ENCODE data around the gene SLC1A5. TPM values are rescaled to one million over a fixed set of nuclear protein-coding genes. Genes with fewer than 3 reads are reported as not detected.
A peak's percentile ranks its signal among the peaks of the same experiment; 100 is the strongest.

SLC1A5 gene
- total RNA-seq (105 and 114 TPM in 2 replicates), polyA plus RNA-seq (114 TPM in 2 replicates), polyA minus RNA-seq (127 and 137 TPM in 2 replicates), Bru-seq, nascent RNA (percentile 73 among the genes with signal in this experiment), BruChase-seq, experiment 1, labeled RNA remaining after a 6-hour chase (percentile 94 among the genes with signal in this experiment), BruChase-seq, experiment 2, labeled RNA remaining after a 2-hour chase (percentile 84 among the genes with signal in this experiment)
- polyA plus RNA-seq (2011; cell fraction: cytosol; rRNA removed), result 73.3 and 75.0 TPM in 2 replicates
- 43.7 and 51.1 TPM in 2 replicates for polyA plus RNA-seq (2011; cell fraction: nucleus; rRNA removed)
- 86.6 and 87.7 TPM in 2 replicates for polyA plus RNA-seq (2012)
- 98.2 TPM for polyA minus RNA-seq (2011; cell fraction: cytosol; rRNA and poly(A)+ RNA removed)
- polyA minus RNA-seq (2011; cell fraction: nucleus; rRNA and poly(A)+ RNA removed), result 22.9 and 25.6 TPM in 2 replicates
- long read RNA-seq, transcript SLC1A5-205 (7 exons, 2,031 nt), result minor isoform, 5 of 274 reads
- long read RNA-seq, transcript SLC1A5-203 (8 exons, 2,882 nt), result major isoform, 187 of 274 reads
- long read RNA-seq, partial matches to known transcripts, result 5 of 274 reads
- long read RNA-seq, other reads (novel, unspliced or antisense), result 75 of 274 reads

DNA sequence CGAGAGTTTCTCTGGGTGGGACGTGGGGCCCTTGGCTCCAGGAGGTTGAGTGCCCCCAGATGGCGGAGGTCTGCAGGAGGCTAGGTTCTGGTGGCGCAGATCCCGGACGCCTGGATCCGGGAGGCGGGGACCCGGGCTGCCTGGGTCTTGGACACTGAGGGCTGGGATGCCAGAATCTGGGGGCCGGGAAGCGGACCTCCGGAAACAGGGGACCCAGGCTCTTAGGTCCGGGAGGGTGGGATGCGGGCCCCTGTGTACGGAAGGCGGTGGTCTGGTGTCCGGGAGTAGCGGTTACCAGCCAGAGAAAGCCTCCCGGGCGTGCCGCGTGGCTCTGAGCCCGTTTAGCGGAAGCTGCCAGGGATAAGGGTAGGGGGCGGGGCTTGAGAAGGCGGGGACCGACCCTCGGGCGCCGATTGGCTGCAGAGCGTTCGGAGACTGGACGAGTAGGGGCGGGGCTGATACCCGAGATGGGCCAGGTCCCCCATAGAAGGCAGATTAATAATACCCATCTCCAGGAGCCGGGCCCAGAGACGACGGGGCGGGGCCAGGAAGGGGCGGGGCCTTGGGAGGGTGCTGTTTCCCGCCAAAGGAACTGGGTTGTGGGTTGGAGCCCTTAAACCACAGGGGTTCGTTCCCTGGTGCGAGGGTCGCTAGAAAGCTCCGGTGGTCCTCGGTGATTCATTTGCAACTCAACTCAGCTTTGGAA, at the start of gene SLC1A5:
Gene SLC1A5 (minus strand): TSS at position 333 of the 706 bp plus-strand sequence. CDS start 629 bp downstream, outside the sequence.
- Histone ChIP-seq H3K9ac (replicated peaks; ENCODE audit: extremely low read depth, insufficient read depth, low read length) (peak within 1 kb of the TSS; percentile 94), H3K27ac (ENCODE audit: insufficient read depth, low read depth, low read length) (peak within 1 kb of the TSS; percentile 98), H3K4me3 (replicated peaks in 1 of 3; ENCODE audit: insufficient read depth in 1 of 3, low read depth in 1 of 3, low read length in 3 of 3) (peak within 1 kb of the TSS; percentile 60 to 99 (median 89)), H3K9me1 (replicated peaks; ENCODE audit: control insufficient read depth, extremely low read depth, insufficient read depth, low read length) (no peaks in the 10 kb centered on the region), H3K4me2 (ENCODE audit: insufficient read depth, low read length) (peak within 1 kb of the TSS; percentile 79), H3K9me3 (replicated peaks; ENCODE audit: control insufficient read depth, insufficient read depth, low read length) (no peaks in the 10 kb centered on the region), H3K4me1 (ENCODE audit: control insufficient read depth, extremely low read depth, insufficient read depth, low read length) (peaks cover 33% of the 10 kb centered on the region), H3K27me3 (ENCODE audit: control insufficient read depth in 2 of 2, insufficient read depth in 2 of 2, low read length in 2 of 2) (no peaks in the 10 kb centered on the region), H3K79me2 (ENCODE audit: control insufficient read depth, insufficient read depth, low read length) (peaks cover 49% of the 10 kb centered on the region), H2AFZ (ENCODE audit: low read depth, low read length) (peak within 1 kb of the TSS; percentile 23), H3K36me3 (ENCODE audit: control insufficient read depth in 2 of 2, extremely low read depth in 1 of 2, insufficient read depth in 2 of 2, low read length in 2 of 2) (no peaks in the 10 kb centered on the region), H4K20me1 (replicated peaks; ENCODE audit: control insufficient read depth, extremely low read depth, insufficient read depth, low read length) (no peaks in the 10 kb centered on the region)
- DNase-seq (ENCODE audit: low read depth, low spot score), result peak; percentile 96
- no TSS peak for BruUV-seq (replicated peaks)
- intact Hi-C loops (cut with micrococcal nuclease), result loop anchor here (1.0 to 5.0 kb wide), 2 partner anchors 62 to 469 kb away; partner anchors contain the start of genes AP2S1 and CCDC9
- dilution Hi-C loops (cut with MboI; ENCODE audit: extremely low pct_ligation_motif_present, low sequenced_read_pairs), result no loop called here
- POLR2A ChIA-PET, result interaction anchor here (0.6 to 2.5 kb wide), 13 partner anchors 8 to 188 kb away, joined by 3 to 24 read pairs (median 4); partner anchors contain the start of genes AP2S1 and DACT3
- TF ChIP-seq POLR2AphosphoS5 (IDR thresholded peaks at IDR 0.05; ENCODE audit: insufficient read depth, low read depth, low read length) (peak; percentile 100), EZH2 (IDR thresholded peaks at IDR 0.05; ENCODE audit: borderline replicate concordance, low read depth, low read length, severe bottlenecking) (no peak), JUN (IDR thresholded peaks at IDR 0.05; ENCODE audit: borderline replicate concordance, insufficient read depth, insufficient read length, low read depth) (no peak), FOS (IDR thresholded peaks at IDR 0.05; ENCODE audit: borderline replicate concordance, insufficient read depth, low read length) (no peak), GATA2 (IDR thresholded peaks at IDR 0.05; ENCODE audit: insufficient read depth, insufficient read length, low read depth, low read length) (no peak), POLR2A (IDR thresholded peaks at IDR 0.05; ENCODE audit: low read depth, low read length) (peak; percentile 100), MYC (IDR thresholded peaks at IDR 0.05; ENCODE audit: low read depth, low read length) (peak; percentile 82)
- TF ChIP-seq, protein P1, sequence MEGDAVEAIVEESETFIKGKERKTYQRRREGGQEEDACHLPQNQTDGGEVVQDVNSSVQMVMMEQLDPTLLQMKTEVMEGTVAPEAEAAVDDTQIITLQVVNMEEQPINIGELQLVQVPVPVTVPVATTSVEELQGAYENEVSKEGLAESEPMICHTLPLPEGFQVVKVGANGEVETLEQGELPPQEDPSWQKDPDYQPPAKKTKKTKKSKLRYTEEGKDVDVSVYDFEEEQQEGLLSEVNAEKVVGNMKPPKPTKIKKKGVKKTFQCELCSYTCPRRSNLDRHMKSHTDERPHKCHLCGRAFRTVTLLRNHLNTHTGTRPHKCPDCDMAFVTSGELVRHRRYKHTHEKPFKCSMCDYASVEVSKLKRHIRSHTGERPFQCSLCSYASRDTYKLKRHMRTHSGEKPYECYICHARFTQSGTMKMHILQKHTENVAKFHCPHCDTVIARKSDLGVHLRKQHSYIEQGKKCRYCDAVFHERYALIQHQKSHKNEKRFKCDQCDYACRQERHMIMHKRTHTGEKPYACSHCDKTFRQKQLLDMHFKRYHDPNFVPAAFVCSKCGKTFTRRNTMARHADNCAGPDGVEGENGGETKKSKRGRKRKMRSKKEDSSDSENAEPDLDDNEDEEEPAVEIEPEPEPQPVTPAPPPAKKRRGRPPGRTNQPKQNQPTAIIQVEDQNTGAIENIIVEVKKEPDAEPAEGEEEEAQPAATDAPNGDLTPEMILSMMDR (IDR thresholded peaks at IDR 0.05; ENCODE audit: extremely low read depth in 1 of 2, insufficient read depth in 1 of 2, low read depth in 1 of 2, low read length in 2 of 2), result no peak
- TF ChIP-seq, protein P2, sequence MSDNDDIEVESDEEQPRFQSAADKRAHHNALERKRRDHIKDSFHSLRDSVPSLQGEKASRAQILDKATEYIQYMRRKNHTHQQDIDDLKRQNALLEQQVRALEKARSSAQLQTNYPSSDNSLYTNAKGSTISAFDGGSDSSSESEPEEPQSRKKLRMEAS (IDR thresholded peaks at IDR 0.05; ENCODE audit: insufficient read depth, insufficient read length), result peak; percentile 31
- FAIRE-seq, result peak; percentile 92
- CTCF ChIA-PET, result interaction anchor here (0.8 to 6.7 kb wide), 7 partner anchors 11 to 52 kb away, joined by 3 to 63 read pairs (median 3); no protein-coding TSS in a partner anchor

All from endothelial cell of umbilical vein (primary cell).